HG02943 (cell line): ENCODE data around the gene IFFO2.

ENCODE experiments used
- ATAC-seq: cut with Tn5 transposase; IDR thresholded peaks from one replicate; pipeline ENCODE4 v1.9.1; 2021; ENCODE audit warnings: mild to moderate bottlenecking, low read depth, moderate library complexity; ENCODE audit not compliant: unreplicated experiment

IFFO2 gene

GRCh38 chr1:18951818-18952391 is 4.6 kb downstream of the IFFO2 start:
- ATAC-seq: no peak

GRCh38 chr1:18951416-18951815 is 5.1 kb downstream of the IFFO2 start:
- ATAC-seq: no peak

DNA sequence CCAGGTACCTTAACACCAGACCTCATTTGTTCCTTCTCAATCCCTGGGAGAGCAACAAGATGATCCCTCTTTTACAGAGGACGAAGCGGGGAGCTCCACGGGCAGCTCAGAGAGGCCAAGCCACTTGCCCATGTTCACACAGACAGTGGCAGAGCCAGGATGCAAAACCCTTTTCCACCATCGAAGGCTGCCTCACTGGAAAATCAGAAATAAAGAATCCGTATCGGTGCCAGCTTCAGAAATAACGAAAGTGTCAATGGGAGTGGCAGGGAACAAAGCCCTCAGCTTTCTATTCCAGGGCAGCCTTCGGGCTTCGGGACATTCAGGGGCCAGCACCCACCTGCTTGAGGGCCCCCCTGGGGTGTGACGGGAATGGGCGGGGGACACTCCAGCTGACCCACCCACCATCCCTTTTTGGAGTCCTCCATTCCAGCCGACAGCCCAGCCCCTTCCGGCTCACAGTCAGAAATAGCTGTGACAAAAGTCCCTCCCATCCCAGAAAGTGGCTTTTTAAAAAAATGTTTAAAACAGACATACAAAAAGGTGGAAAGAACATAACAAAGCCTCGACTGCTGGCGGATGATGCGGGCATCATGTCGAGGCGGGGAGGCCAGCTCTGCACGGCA is 6.0 kb downstream of the IFFO2 start:
- ATAC-seq: no peak

- no peak for ATAC-seq
Measured at GRCh38 chr1:18949686-18950400, 6.6 kb downstream of the IFFO2 start.

GRCh38 chr1:18948913-18949685 is 7.4 kb downstream of the IFFO2 start:
- no peak for ATAC-seq

DNA sequence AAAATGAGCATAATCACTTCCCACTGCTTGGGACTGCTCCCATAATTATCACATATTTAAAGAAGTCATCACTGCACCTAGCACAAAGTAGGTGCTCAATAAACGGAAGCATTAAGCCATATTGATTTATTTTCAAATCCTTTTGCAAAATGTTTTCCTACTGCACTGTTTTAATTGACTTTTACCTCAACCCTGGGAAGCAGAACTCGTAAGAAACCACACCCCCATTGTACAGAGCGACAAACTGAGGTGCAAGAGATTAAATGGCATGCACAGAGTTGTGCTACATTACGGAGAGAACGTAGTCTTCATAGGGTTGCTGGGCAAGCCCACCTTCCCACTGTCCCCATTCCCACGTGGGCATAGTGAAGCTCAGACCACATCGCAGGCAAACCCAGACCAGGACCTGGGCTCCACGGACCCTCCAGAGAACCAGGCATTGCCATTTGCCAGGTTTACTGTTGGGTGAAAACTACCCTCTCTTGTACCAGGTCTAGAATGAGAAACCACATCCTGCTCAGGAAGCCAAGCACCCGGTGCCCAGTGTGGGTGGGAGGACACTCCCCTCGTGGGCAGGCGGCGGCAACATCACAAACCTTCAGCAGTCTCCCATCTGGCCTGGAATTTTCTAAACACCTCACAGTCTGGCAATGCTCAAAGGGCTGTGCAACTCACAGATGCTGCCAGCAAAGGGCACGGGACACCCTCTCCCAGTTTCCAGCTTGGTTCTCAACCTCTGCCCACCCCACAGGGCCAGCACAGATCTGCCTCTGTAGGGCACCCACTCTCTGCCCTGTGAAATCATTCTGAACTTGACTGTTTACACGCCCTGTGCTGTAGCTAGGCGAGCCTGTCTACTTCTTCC is 8.2 kb downstream of the IFFO2 start:
- ATAC-seq: no peak

DNA sequence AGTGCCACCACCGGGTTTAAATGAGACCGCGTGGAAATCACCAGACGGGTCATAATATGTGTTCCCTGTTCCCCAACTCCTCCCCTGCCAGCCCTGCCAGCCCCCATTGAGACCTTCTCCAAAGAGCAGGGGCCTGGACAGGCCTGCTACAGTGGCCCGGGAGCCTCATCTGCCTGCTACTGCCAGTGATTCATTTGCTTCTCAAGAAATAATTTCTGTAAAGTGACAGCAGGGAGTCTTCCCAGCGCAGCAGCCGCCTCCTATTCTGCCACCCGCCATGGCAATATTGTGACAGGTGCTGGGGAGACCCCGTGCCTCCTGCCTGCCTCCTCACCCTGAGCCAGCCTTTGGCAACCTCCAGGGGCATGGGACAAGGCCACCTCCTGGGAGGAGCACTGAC is 8.9 kb downstream of the IFFO2 start:
- no peak for ATAC-seq

- ATAC-seq: no peak
Measured at GRCh38 chr1:18946550-18947381, 9.7 kb downstream of the IFFO2 start.

GRCh38 chr1:18945401-18945849 is 11.1 kb downstream of the IFFO2 start:
- ATAC-seq: no peak

DNA sequence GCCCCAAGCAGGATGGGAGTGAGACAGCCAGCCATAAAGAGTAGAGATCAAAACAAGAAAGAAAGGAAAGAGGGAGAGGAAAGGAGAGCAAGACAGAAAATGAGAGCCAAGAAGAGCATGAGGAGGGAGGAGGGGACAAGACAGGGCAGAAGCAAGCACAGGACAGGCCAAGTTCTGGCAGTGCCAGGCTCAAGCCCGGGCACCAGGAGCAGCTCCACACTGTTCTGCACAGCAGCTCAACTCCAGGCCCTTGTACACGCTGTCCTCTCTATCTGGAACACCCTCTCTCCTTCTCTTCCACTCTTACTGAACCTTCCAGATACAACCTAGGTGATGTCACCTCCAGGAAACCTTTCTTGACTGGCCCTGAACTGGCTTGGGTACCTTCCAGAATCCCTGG is 11.7 kb downstream of the IFFO2 start:
- ATAC-seq: no peak

- ATAC-seq: no peak
Measured at GRCh38 chr1:18943914-18944572, 12.4 kb downstream of the IFFO2 start.

GRCh38 chr1:18943162-18943561 is 13.3 kb downstream of the IFFO2 start:
- no peak for ATAC-seq

DNA sequence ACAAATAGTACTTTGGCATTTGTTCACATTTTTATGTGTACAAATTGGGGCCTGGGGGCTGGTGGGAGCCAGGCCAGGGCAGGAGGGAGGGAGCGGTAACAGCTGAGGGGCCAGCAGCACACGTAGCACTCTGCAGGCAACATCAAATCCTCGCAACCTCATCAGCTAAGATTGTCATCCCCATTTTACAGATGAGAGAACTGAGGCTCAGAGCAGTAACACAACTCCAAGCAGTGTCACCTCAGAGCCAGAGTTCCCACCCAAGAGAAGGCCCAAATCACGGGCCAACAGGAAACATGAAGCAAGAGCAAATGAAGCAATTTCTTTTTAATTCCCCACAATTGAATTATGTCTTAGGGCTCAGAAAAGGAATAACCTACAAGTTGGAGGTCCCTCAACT is 14.1 kb downstream of the IFFO2 start:
- ATAC-seq: no peak

- no peak for ATAC-seq
Measured at GRCh38 chr1:18941221-18942141, 15.0 kb downstream of the IFFO2 start.

- no peak for ATAC-seq
Measured at GRCh38 chr1:18940303-18941020, 16.0 kb downstream of the IFFO2 start.

GRCh38 chr1:18939398-18940302 is 16.8 kb downstream of the IFFO2 start:
- ATAC-seq: no peak
